Adrenal gland (tissue), 5 donors: ENCODE measurements around the gene ZNF674.

Experiments
- POLR2A ChIP-seq, 2 donors: fragments of 450-650 bp; IDR thresholded peaks; one replicate each; pipeline ENCODE4 v1.6.1; 2017; ENCODE audit warnings: antibody characterized with exemption in 2 of 2, mild to moderate bottlenecking in 2 of 2, moderate library complexity in 1 of 2
- TF ChIP-seq, protein P1 (sequence below), 6 experiments: fragments of 450-650 bp in 4 of 6; fragments of 200-600 bp in 2 of 6; sonication (generic) in 1 of 6; IDR thresholded peaks; 1 replicate in 5 of 6; 2 replicates in 1 of 6; pipeline versions ENCODE4 v1.5.1 to v1.8.0; 2016 to 2021; ENCODE audit warnings: antibody characterized with exemption in 6 of 6, mild to moderate bottlenecking in 2 of 6, moderate library complexity in 1 of 6
- donor health status: DM: no; HTN: no; CAD: no.

DNA sequence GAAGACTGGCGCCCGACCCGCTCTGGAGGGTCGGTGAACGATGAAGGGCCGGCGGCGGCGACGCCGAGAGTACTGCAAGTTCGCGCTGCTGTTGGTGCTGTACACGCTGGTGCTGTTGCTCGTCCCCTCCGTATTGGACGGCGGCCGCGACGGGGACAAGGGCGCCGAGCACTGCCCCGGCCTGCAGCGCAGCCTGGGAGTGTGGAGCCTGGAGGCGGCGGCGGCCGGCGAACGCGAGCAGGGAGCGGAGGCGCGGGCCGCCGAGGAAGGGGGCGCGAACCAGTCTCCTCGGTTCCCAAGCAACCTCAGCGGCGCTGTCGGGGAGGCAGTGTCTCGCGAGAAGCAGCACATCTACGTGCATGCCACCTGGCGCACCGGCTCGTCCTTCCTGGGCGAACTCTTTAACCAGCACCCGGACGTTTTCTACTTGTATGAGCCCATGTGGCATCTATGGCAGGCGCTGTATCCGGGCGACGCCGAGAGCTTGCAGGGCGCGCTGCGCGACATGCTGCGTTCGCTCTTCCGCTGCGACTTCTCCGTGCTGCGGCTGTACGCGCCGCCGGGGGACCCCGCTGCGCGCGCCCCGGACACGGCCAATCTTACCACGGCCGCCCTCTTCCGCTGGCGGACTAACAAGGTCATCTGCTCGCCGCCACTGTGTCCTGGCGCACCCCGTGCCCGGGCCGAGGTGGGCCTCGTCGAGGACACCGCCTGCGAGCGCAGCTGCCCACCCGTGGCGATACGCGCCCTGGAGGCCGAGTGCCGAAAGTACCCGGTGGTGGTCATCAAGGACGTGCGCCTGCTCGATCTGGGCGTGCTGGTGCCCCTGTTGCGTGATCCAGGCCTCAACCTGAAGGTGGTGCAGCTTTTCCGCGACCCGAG, 28.9 kb upstream of the ZNF674 start:
- TF ChIP-seq, protein P1, sequence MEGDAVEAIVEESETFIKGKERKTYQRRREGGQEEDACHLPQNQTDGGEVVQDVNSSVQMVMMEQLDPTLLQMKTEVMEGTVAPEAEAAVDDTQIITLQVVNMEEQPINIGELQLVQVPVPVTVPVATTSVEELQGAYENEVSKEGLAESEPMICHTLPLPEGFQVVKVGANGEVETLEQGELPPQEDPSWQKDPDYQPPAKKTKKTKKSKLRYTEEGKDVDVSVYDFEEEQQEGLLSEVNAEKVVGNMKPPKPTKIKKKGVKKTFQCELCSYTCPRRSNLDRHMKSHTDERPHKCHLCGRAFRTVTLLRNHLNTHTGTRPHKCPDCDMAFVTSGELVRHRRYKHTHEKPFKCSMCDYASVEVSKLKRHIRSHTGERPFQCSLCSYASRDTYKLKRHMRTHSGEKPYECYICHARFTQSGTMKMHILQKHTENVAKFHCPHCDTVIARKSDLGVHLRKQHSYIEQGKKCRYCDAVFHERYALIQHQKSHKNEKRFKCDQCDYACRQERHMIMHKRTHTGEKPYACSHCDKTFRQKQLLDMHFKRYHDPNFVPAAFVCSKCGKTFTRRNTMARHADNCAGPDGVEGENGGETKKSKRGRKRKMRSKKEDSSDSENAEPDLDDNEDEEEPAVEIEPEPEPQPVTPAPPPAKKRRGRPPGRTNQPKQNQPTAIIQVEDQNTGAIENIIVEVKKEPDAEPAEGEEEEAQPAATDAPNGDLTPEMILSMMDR (IDR thresholded peaks at IDR 0.05): peak in 2 of 6 experiments; percentile 9 to 16
- TF ChIP-seq POLR2A (IDR thresholded peaks at IDR 0.05): no peak
